ENCODE data around the gene NRXN3. TPM values are rescaled to one million over a fixed set of nuclear protein-coding genes. Genes with fewer than 3 reads are reported as not detected.

Gene NRXN3
- total and polyA plus RNA-seq, 2 experiments from 2014 or later, result 1.0 to 1.8 TPM

- no peaks in the 10 kb centered on the region for H4K20me1 ChIP-seq (replicated peaks; ENCODE audit: insufficient read depth)
- ATAC-seq, result no peak
- H3K27ac Mint-ChIP-seq, result no peak overlapping the region
- no peaks in the 10 kb centered on the region; the same call in 1 of the 2 replicates for H3K36me3 ChIP-seq (ENCODE audit: insufficient read depth)
- no peak for DNase-seq (ENCODE audit: low spot score)
- TF ChIP-seq ZNF462 (CRISPR knock-in tag; IDR thresholded peaks at IDR 0.05), result no peak
- TF ChIP-seq POLR2AphosphoS5 (IDR thresholded peaks at IDR 0.05; ENCODE audit: low read depth), result no peak
- no peak for TF ChIP-seq CTCF (conservative IDR thresholded peaks at IDR 0.05; ENCODE audit: low read depth in 2 of 2)
- no peak for TF ChIP-seq ZNF114 (CRISPR knock-in tag; IDR thresholded peaks at IDR 0.05)
- no peak for TF ChIP-seq ZNF331 (CRISPR knock-in tag; IDR thresholded peaks at IDR 0.05; ENCODE audit: low read depth)
- no peak for TF ChIP-seq STAT1 (IDR thresholded peaks at IDR 0.05; ENCODE audit: unreplicated experiment)
- no peak for TF ChIP-seq EZH2phosphoT487 (IDR thresholded peaks at IDR 0.05; ENCODE audit: unreplicated experiment)
- TF ChIP-seq JUNB (IDR thresholded peaks at IDR 0.05; ENCODE audit: unreplicated experiment), result no peak
- no peak for TF ChIP-seq CREB1 (CRISPR knock-in tag; IDR thresholded peaks at IDR 0.05; ENCODE audit: low read depth)
- no peak for TF ChIP-seq NANOG (IDR thresholded peaks at IDR 0.05; ENCODE audit: borderline replicate concordance)
- H3K79me2 ChIP-seq (replicated peaks; ENCODE audit: insufficient read depth), result no peaks in the 10 kb centered on the region
- no peak overlapping the region for H3K4me2 ChIP-seq
- peaks cover 10% of the 10 kb centered on the region; the same call in 2 of the 3 replicates for H3K4me1 Mint-ChIP-seq
- no peak overlapping the region for H3K27ac ChIP-seq (ENCODE audit: low read depth)
- H3K36me3 Mint-ChIP-seq (ENCODE audit: low read depth), result no peaks in the 10 kb centered on the region
- no peaks in the 10 kb centered on the region for H3K27me3 ChIP-seq (ENCODE audit: insufficient read depth)
- H3F3A ChIP-seq (replicated peaks; ENCODE audit: low read depth), result no peaks in the 10 kb centered on the region
- H3K9me2 ChIP-seq (ENCODE audit: insufficient read depth), result no peaks in the 10 kb centered on the region
- no peaks in the 10 kb centered on the region for H3K9me3 Mint-ChIP-seq
- H3K4me3 ChIP-seq, result no peak overlapping the region
- no peak overlapping the region for H2AFZ ChIP-seq
- no peak overlapping the region for H3K4me3 Mint-ChIP-seq
- H3K4me1 ChIP-seq (ENCODE audit: insufficient read depth), result no peaks in the 10 kb centered on the region
- no peaks in the 10 kb centered on the region for H3K27me3 Mint-ChIP-seq (ENCODE audit: insufficient read depth, low read depth, poor library complexity)
These were observed 894.0 kb downstream of the NRXN3 start for GRCh38 chr14:79064214-79064613.

All from GM23338 (cell line).